ENCODE measurements around the gene ZNF407. TPM values are rescaled to one million over a fixed set of nuclear protein-coding genes. Genes with fewer than 3 reads are reported as not detected.
A peak's percentile ranks its signal among the peaks of the same experiment; 100 is the strongest.
"Not testable (repeated sequence)": the region's sequence is repeated elsewhere in the genome, so short reads cannot be mapped to it uniquely, and the experiment has no call there.

Gene ZNF407
- total RNA-seq, 1 donor from 2014 or later = 11.4 TPM

- no peak for DNase-seq (ENCODE audit: low read depth in 2 of 2)
Observed at GRCh38 chr18:75067996-75068645, 470.5 kb downstream of the ZNF407 start.

- DNase-seq (ENCODE audit: low read depth in 2 of 2) = peak; percentile 90 to 94
Observed at GRCh38 chr18:75068682-75069435, 471.2 kb downstream of the ZNF407 start.

GRCh38 chr18:75070235-75070624 is 472.6 kb downstream of the ZNF407 start:
- DNase-seq (ENCODE audit: low read depth in 2 of 2) = peak; percentile 10 to 30

GRCh38 chr18:75070625-75071483 is 473.2 kb downstream of the ZNF407 start:
- DNase-seq (ENCODE audit: low read depth in 2 of 2) = peak; percentile 92 to 96

GRCh38 chr18:75071484-75071785 is 473.8 kb downstream of the ZNF407 start:
- DNase-seq (ENCODE audit: low read depth in 2 of 2) = no peak

- no peak for DNase-seq (ENCODE audit: low read depth in 2 of 2)
Observed at GRCh38 chr18:75071866-75072671, 474.4 kb downstream of the ZNF407 start.

GRCh38 chr18:75072672-75073371 is 475.2 kb downstream of the ZNF407 start:
- DNase-seq (ENCODE audit: low read depth in 2 of 2) = no peak

GRCh38 chr18:75073654-75074053 is 476.0 kb downstream of the ZNF407 start:
- DNase-seq (ENCODE audit: low read depth in 2 of 2) = no peak

- DNase-seq (ENCODE audit: low read depth in 2 of 2) = no peak
Observed at GRCh38 chr18:75074196-75075015, 476.7 kb downstream of the ZNF407 start.

- no peak for DNase-seq (ENCODE audit: low read depth in 2 of 2)
Observed at GRCh38 chr18:75075016-75075305, 477.3 kb downstream of the ZNF407 start.

GRCh38 chr18:75075429-75075841 is 477.8 kb downstream of the ZNF407 start:
- DNase-seq (ENCODE audit: low read depth in 2 of 2) = no peak

GRCh38 chr18:75076286-75076685 is 478.6 kb downstream of the ZNF407 start:
- DNase-seq (ENCODE audit: low read depth in 2 of 2) = no peak

- DNase-seq (ENCODE audit: low read depth in 2 of 2) = no peak
Observed at GRCh38 chr18:75081486-75081885, 483.8 kb downstream of the ZNF407 start.

- no peak for DNase-seq (ENCODE audit: low read depth in 2 of 2)
Observed at GRCh38 chr18:75083131-75083530, 485.5 kb downstream of the ZNF407 start.

GRCh38 chr18:75083761-75084160 is 486.1 kb downstream of the ZNF407 start:
- no peak for DNase-seq (ENCODE audit: low read depth in 2 of 2)

GRCh38 chr18:75085676-75086075 is 488.0 kb downstream of the ZNF407 start:
- not testable (repeated sequence) for DNase-seq (ENCODE audit: low read depth in 2 of 2)

- DNase-seq (ENCODE audit: low read depth in 2 of 2) = no peak
Observed at GRCh38 chr18:75086494-75087034, 488.9 kb downstream of the ZNF407 start.

GRCh38 chr18:75087119-75088020 is 489.7 kb downstream of the ZNF407 start:
- DNase-seq (ENCODE audit: low read depth in 2 of 2) = no peak

- no peak for DNase-seq (ENCODE audit: low read depth in 2 of 2)
Observed at GRCh38 chr18:75088021-75088506, 490.4 kb downstream of the ZNF407 start.
